ENCODE measurements around the gene BRME1.

Gene BRME1

GRCh38 chr19:13906521-13906904, 596 bp upstream of the BRME1 start:
- peak overlapping the region; percentile 80 for H3K4me3 ChIP-seq (ENCODE audit: low read length)
- no peak overlapping the region for H3K27ac ChIP-seq (ENCODE audit: low read length)
- no peaks in the 10 kb centered on the region for H3K9me3 ChIP-seq (ENCODE audit: insufficient read depth, low read depth, low read length)

GRCh38 chr19:13902993-13903555, 2.8 kb downstream of the BRME1 start:
- H3K27ac ChIP-seq (ENCODE audit: low read length), result no peak overlapping the region

More at GRCh38 chr19:13906521-13906904, 596 bp upstream of the BRME1 start:
- Histone ChIP-seq H3K4me1 (ENCODE audit: insufficient read depth, low read length) (no peaks in the 10 kb centered on the region; the same call in 1 of the 2 replicates), H3K36me3 (ENCODE audit: insufficient read depth, low read depth, low read length) (peaks cover 15% of the 10 kb centered on the region; the same call in 1 of the 2 replicates), H3K27me3 (ENCODE audit: insufficient read depth, low read length) (peaks cover 12% of the 10 kb centered on the region), H3K9ac (ENCODE audit: low read depth, low read length) (peak overlapping the region; percentile 62)

DNA sequence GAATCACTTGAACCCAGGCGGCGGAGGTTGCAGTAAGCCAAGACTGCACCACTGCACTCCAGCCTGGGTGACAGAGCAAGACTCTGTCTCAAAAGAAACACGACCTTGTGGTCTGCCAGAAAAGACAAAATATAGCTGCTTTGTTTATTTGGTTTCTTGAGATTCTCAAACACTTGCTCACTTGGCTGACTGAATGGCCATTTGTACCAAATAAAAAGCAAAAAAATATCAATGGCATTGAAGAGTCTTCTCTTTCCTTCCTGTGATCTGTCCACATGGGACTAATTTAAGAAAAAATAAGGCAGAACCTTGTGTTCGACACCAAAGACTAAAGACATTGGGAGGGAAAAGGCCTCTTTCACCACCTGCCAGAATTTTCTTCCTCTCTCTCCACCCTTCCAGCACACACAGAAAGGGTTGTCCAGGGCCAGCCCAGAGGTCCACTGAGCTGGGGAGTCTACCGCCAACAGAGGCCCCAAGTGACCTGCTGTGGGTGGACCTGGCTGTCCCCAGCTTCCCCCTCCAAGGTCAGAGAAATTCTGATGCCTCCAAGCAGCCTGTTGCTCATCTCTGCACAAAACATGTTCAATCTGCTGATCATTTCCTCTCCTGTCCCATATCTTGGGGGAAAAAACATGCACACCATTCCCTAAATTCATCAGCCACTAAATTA, 5.9 kb downstream of the BRME1 start:
- peaks cover 5% of the 10 kb centered on the region for H3K27me3 ChIP-seq (ENCODE audit: insufficient read depth, low read length)
- H3K9me3 ChIP-seq (ENCODE audit: insufficient read depth, low read depth, low read length), result no peaks in the 10 kb centered on the region
- H3K9ac ChIP-seq (ENCODE audit: low read depth, low read length), result no peak overlapping the region; the same call in 1 of the 2 replicates
- H3K27ac ChIP-seq (ENCODE audit: low read length), result no peak overlapping the region
- H3K4me3 ChIP-seq (ENCODE audit: low read length), result no peak overlapping the region
- no peaks in the 10 kb centered on the region for H3K4me1 ChIP-seq (ENCODE audit: insufficient read depth, low read length)
- no peaks in the 10 kb centered on the region for H3K36me3 ChIP-seq (ENCODE audit: insufficient read depth, low read depth, low read length)

More at GRCh38 chr19:13902993-13903555, 2.8 kb downstream of the BRME1 start:
- Histone ChIP-seq H3K9me3 (ENCODE audit: insufficient read depth, low read depth, low read length) (no peaks in the 10 kb centered on the region), H3K4me1 (ENCODE audit: insufficient read depth, low read length) (no peaks in the 10 kb centered on the region; the same call in 1 of the 2 replicates), H3K27me3 (ENCODE audit: insufficient read depth, low read length) (peaks cover 12% of the 10 kb centered on the region), H3K4me3 (ENCODE audit: low read length) (no peak overlapping the region), H3K9ac (ENCODE audit: low read depth, low read length) (no peak overlapping the region), H3K36me3 (ENCODE audit: insufficient read depth, low read depth, low read length) (no peaks in the 10 kb centered on the region)

- Histone ChIP-seq H3K4me1 (ENCODE audit: insufficient read depth, low read length) (no peaks in the 10 kb centered on the region), H3K27me3 (ENCODE audit: insufficient read depth, low read length) (no peaks in the 10 kb centered on the region), H3K36me3 (ENCODE audit: insufficient read depth, low read depth, low read length) (no peaks in the 10 kb centered on the region), H3K27ac (ENCODE audit: low read length) (no peak overlapping the region), H3K4me3 (ENCODE audit: low read length) (no peak overlapping the region), H3K9ac (ENCODE audit: low read depth, low read length) (no peak overlapping the region), H3K9me3 (ENCODE audit: insufficient read depth, low read depth, low read length) (no peaks in the 10 kb centered on the region)
Observed at GRCh38 chr19:13899393-13899792, 6.5 kb downstream of the BRME1 start.

- Histone ChIP-seq H3K9ac (ENCODE audit: low read depth, low read length) (no peak overlapping the region), H3K27ac (ENCODE audit: low read length) (no peak overlapping the region), H3K9me3 (ENCODE audit: insufficient read depth, low read depth, low read length) (no peaks in the 10 kb centered on the region), H3K4me3 (ENCODE audit: low read length) (no peak overlapping the region), H3K4me1 (ENCODE audit: insufficient read depth, low read length) (no peaks in the 10 kb centered on the region), H3K27me3 (ENCODE audit: insufficient read depth, low read length) (no peaks in the 10 kb centered on the region), H3K36me3 (ENCODE audit: insufficient read depth, low read depth, low read length) (no peaks in the 10 kb centered on the region)
Observed at GRCh38 chr19:13896227-13896626, 9.7 kb downstream of the BRME1 start.

DNA sequence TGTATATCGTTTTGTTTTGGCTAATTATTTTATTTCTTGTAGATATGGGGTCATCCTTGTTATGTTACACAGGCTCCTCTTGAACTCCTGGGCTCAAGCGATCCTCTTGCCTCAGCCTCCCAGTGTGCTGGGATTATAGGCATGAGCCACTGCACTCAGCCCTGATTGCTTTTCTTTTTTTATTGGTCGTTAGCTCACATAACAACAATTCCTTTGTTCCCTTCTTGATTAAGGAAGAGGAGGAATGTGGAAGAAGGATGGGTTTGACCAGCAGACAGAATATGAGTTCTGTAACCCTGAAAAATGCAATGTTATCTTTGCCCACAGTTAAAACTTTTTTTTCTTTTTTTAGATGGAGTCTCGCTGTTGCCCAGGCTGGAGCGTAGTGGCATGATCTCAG, 11.4 kb downstream of the BRME1 start:
- Histone ChIP-seq H3K27me3 (ENCODE audit: insufficient read depth, low read length) (no peaks in the 10 kb centered on the region), H3K4me1 (ENCODE audit: insufficient read depth, low read length) (no peaks in the 10 kb centered on the region), H3K27ac (ENCODE audit: low read length) (no peak overlapping the region), H3K9ac (ENCODE audit: low read depth, low read length) (no peak overlapping the region), H3K36me3 (ENCODE audit: insufficient read depth, low read depth, low read length) (no peaks in the 10 kb centered on the region), H3K4me3 (ENCODE audit: low read length) (no peak overlapping the region), H3K9me3 (ENCODE audit: insufficient read depth, low read depth, low read length) (no peaks in the 10 kb centered on the region)

- Histone ChIP-seq H3K4me3 (ENCODE audit: low read length) (no peak overlapping the region), H3K9ac (ENCODE audit: low read depth, low read length) (no peak overlapping the region), H3K36me3 (ENCODE audit: insufficient read depth, low read depth, low read length) (no peaks in the 10 kb centered on the region), H3K4me1 (ENCODE audit: insufficient read depth, low read length) (no peaks in the 10 kb centered on the region), H3K9me3 (ENCODE audit: insufficient read depth, low read depth, low read length) (no peaks in the 10 kb centered on the region), H3K27ac (ENCODE audit: low read length) (no peak overlapping the region), H3K27me3 (ENCODE audit: insufficient read depth, low read length) (no peaks in the 10 kb centered on the region)
Observed at GRCh38 chr19:13892870-13893269, 13.0 kb downstream of the BRME1 start.

- H3K9me3 ChIP-seq (ENCODE audit: insufficient read depth, low read depth, low read length), result no peaks in the 10 kb centered on the region
- H3K27me3 ChIP-seq (ENCODE audit: insufficient read depth, low read length), result no peaks in the 10 kb centered on the region
- H3K27ac ChIP-seq (ENCODE audit: low read length), result no peak overlapping the region
- no peaks in the 10 kb centered on the region for H3K4me1 ChIP-seq (ENCODE audit: insufficient read depth, low read length)
- H3K9ac ChIP-seq (ENCODE audit: low read depth, low read length), result no peak overlapping the region
- no peak overlapping the region for H3K4me3 ChIP-seq (ENCODE audit: low read length)
- H3K36me3 ChIP-seq (ENCODE audit: insufficient read depth, low read depth, low read length), result no peaks in the 10 kb centered on the region
Observed at GRCh38 chr19:13890136-13890535, 15.8 kb downstream of the BRME1 start.

DNA sequence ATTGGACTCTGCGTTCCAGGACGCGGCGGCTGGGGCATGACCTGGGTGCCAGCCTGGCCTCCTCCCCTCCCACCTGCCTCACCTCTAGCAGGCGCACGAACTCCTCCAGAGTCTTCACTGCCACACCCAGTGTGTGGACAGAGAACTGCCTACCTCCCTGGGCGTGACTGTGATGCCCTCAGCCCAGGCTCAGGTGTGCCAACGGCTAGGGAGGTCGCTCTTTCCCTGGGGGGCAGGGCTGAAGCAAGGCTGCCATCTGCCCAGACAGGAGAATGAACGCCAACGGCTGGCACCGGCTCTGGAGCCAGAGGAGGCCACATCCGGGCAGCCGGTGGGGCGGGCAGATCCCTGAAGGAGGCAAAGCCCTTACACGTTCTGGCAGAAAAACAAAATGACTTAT, 17.6 kb downstream of the BRME1 start:
- Histone ChIP-seq H3K27ac (ENCODE audit: low read length) (no peak overlapping the region), H3K9me3 (ENCODE audit: insufficient read depth, low read depth, low read length) (no peaks in the 10 kb centered on the region), H3K9ac (ENCODE audit: low read depth, low read length) (no peak overlapping the region), H3K36me3 (ENCODE audit: insufficient read depth, low read depth, low read length) (no peaks in the 10 kb centered on the region), H3K4me3 (ENCODE audit: low read length) (no peak overlapping the region), H3K27me3 (ENCODE audit: insufficient read depth, low read length) (no peaks in the 10 kb centered on the region), H3K4me1 (ENCODE audit: insufficient read depth, low read length) (no peaks in the 10 kb centered on the region)

- Histone ChIP-seq H3K36me3 (ENCODE audit: insufficient read depth, low read depth, low read length) (no peaks in the 10 kb centered on the region), H3K27ac (ENCODE audit: low read length) (no peak overlapping the region), H3K4me3 (ENCODE audit: low read length) (no peak overlapping the region), H3K27me3 (ENCODE audit: insufficient read depth, low read length) (no peaks in the 10 kb centered on the region; the same call in 1 of the 2 replicates), H3K9me3 (ENCODE audit: insufficient read depth, low read depth, low read length) (no peaks in the 10 kb centered on the region), H3K4me1 (ENCODE audit: insufficient read depth, low read length) (no peaks in the 10 kb centered on the region), H3K9ac (ENCODE audit: low read depth, low read length) (no peak overlapping the region)
Observed at GRCh38 chr19:13887517-13887916, 18.4 kb downstream of the BRME1 start.

- H3K27me3 ChIP-seq (ENCODE audit: insufficient read depth, low read length), result no peaks in the 10 kb centered on the region; the same call in 1 of the 2 replicates
- H3K36me3 ChIP-seq (ENCODE audit: insufficient read depth, low read depth, low read length), result no peaks in the 10 kb centered on the region
- peaks cover 2% of the 10 kb centered on the region; the same call in 1 of the 2 replicates for H3K4me1 ChIP-seq (ENCODE audit: insufficient read depth, low read length)
- no peak overlapping the region for H3K27ac ChIP-seq (ENCODE audit: low read length)
- no peaks in the 10 kb centered on the region for H3K9me3 ChIP-seq (ENCODE audit: insufficient read depth, low read depth, low read length)
- H3K4me3 ChIP-seq (ENCODE audit: low read length), result no peak overlapping the region
- H3K9ac ChIP-seq (ENCODE audit: low read depth, low read length), result no peak overlapping the region
Observed at GRCh38 chr19:13887018-13887436, 18.9 kb downstream of the BRME1 start.

DNA sequence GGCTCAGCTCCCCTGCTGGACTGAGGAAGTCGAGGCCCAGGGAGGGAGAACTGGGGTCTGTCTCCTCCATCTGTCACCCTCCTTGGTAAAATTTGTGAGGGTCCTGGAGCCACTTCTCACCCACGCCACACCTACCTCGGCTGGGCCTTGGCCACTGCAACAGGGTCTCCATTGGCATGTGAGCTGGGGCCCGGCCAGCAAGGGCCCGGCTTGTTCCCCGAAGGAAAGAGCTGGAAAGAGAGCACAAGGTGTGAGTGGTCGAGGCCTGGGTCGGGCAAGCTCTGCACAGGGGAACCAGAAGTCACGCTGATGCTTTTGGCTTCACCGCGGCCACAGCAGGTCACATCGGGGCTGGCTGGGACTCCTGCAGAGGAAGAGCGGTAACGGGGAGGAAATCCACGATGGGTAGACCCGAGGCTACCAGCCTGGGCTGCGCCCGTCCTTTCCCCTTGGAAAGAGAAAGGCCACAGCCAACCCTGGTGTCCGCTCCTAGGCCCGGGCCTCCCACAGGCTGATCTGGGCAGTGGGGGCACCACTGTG, 20.0 kb downstream of the BRME1 start:
- no peak overlapping the region for H3K27ac ChIP-seq (ENCODE audit: low read length)
- H3K9ac ChIP-seq (ENCODE audit: low read depth, low read length), result no peak overlapping the region
- H3K4me3 ChIP-seq (ENCODE audit: low read length), result no peak overlapping the region
- H3K27me3 ChIP-seq (ENCODE audit: insufficient read depth, low read length), result no peaks in the 10 kb centered on the region; the same call in 1 of the 2 replicates
- H3K9me3 ChIP-seq (ENCODE audit: insufficient read depth, low read depth, low read length), result no peaks in the 10 kb centered on the region
- H3K4me1 ChIP-seq (ENCODE audit: insufficient read depth, low read length), result peaks cover 13% of the 10 kb centered on the region
- no peaks in the 10 kb centered on the region for H3K36me3 ChIP-seq (ENCODE audit: insufficient read depth, low read depth, low read length)
